Iris pigment epithelial cell (primary cell): Measurements from ENCODE around the gene MCUB.
A peak's percentile ranks its signal among the peaks of the same experiment; 100 is the strongest.
"Not testable (repeated sequence)": the region's sequence is repeated elsewhere in the genome, so short reads cannot be mapped to it uniquely, and the experiment has no call there.

Source experiments
- DNase-seq: peaks from one replicate; pipeline ENCODE4 v3.0.0-alpha.2; 2011; ENCODE audit warnings: low read depth

The MCUB gene

DNA sequence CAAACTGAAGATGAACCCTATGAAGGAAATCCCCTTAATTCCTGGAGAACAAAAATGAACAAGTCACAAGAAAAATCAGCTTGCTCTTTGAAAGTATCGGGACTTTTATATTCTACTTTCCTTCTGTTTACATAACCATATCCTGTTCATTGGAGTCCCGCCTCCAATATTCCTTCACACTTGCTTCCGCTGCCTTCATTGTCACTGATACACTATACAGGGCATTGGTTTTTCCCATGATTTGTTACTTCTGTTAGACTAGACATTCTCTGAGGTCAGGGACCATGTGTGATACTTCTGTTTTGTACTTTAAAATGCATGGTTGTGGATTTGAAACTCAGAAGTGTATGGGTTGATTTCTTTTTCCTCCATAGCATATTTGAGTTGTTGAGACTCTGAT, 18.8 kb downstream of the MCUB start:
- no peak for DNase-seq

- not testable (repeated sequence) for DNase-seq
Observed at GRCh38 chr4:109579997-109580396, 20.0 kb downstream of the MCUB start.

DNA sequence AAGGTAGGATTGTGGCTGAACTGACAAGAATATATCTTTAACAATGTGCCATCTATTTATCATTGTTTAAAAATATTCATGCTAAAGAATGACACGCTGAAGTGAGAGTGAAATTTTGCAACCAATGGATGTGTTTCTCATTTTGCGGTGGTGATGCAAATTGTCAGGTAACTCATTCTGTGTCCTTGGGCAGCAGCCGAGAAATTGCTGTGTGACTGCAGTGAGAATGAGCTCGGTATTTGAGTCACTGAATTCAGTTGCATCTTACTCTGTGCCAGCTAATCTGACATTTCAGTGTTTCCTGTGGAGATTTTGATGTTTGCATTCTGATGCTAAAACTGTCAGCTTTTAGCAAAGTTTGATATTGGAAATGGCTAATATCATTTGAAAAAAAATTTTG, 28.1 kb downstream of the MCUB start:
- DNase-seq = peak; percentile 14

- DNase-seq = no peak
Observed at GRCh38 chr4:109589119-109589518, 29.1 kb downstream of the MCUB start.

- DNase-seq = no peak
Observed at GRCh38 chr4:109589605-109590004, 29.6 kb downstream of the MCUB start.

- DNase-seq = no peak
Observed at GRCh38 chr4:109590905-109591304, 30.9 kb downstream of the MCUB start.

DNA sequence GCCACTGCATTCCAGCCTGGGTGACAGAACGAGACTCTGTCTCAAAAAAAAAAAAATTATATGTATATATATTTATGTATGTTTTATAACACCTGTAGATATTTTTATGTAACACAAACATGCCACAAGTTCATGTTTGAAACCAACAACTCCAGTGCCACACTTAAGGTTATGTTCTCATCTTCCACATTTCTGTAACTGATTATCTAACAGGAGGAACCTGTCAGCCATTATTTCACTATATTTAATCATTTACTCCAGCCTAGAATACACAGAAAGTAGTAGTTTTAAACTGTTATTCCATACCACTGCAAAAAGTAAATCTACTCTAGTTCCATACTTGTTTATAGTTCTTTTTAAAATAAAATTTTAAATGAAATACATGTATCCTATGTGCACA, 32.3 kb downstream of the MCUB start:
- no peak for DNase-seq

GRCh38 chr4:109595123-109595522, 35.1 kb downstream of the MCUB start:
- not testable (repeated sequence) for DNase-seq

DNA sequence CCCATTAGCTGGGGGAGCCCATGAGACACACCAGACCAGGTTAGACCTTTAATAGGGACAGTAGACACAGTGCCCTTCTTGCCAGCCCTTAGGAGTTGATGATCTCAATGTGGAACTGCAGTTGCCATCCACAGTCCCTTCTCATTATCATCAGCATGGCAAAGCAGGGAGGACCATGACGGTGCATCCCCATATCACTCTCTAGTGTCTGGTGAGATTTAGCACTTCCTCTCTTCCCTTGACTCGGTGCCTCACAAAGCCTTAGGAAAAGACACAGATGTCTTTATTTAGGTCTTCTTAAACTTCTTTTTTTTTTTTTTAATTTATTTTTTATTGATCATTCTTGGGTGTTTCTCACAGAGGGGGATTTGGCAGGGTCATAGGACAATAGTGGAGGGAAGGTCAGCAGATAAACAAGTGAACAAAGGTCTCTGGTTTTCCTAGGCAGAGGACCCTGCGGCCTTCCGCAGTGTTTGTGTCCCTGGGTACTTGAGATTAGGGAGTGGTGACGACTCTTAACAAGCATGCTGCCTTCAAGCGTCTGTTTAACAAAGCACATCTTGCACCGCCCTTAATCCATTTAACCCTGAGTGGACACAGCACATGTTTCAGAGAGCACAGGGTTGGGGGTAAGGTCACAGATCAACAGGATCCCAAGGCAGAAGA, 36.5 kb downstream of the MCUB start:
- not testable (repeated sequence) for DNase-seq

GRCh38 chr4:109599046-109599652, 39.1 kb downstream of the MCUB start:
- DNase-seq = no peak

DNA sequence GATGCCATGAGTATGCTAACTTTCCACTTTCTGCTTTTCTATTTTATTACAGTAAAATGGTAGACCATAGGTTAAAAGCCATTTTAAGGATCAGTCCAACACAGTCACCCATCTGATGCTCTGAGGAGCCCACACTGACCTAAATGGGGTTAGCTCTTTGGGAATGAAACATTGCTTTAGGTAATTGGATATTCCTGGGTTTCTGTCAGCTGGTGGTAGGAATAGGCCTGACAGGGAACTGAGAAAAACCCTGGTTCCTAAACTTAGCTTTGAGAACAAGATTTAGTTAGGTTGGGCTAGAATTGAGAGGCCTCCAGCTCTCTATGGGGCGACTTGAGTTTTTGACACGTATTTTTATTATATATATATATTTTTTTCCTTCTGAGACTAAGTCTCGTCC, 40.4 kb downstream of the MCUB start:
- DNase-seq = no peak

- no peak for DNase-seq
Observed at GRCh38 chr4:109601336-109601735, 41.3 kb downstream of the MCUB start.

GRCh38 chr4:109607976-109608375, 47.9 kb downstream of the MCUB start:
- no peak for DNase-seq

- peak; percentile 38 for DNase-seq
Observed at GRCh38 chr4:109608879-109609278, 48.8 kb downstream of the MCUB start.

DNA sequence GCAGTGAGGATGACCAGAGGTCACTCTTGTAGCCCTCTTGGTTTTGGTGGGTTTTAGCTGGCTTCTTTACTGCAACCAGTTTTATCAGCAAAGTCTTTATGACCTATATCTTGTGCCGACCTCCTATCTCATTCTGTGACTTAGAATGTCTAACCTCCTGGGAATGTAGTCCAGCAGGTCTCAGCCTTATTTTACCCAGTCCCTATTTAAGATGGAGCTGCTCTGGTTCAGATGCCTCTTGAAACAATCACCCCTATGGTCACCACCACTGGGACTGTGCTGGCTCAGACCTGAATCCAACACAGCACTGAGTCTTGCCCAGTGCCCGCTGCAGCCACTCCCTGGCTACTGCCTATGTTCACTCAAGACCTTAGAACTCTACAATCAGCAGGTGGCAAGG, 49.4 kb downstream of the MCUB start:
- DNase-seq = no peak

DNA sequence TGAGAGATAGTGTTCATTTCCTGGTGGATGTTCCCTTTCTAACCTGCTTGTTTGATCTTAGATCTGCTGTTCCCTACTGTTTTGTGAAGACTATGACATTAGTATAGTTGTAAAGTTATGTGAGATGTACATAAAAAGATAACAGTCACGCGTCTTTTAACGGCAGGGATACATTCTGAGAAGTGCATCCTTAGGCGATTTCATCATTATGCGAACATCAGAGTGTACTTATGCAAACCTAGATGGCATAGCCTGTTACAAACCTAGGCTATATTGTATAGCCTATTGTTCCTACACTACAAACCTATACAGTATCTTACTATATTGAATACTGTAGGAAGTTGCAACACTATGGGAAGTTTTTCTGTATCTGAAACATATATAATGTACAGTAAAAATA, 50.4 kb downstream of the MCUB start:
- DNase-seq = no peak

GRCh38 chr4:109611045-109611646, 51.1 kb downstream of the MCUB start:
- DNase-seq = peak; percentile 67

GRCh38 chr4:109614015-109614414, 54.0 kb downstream of the MCUB start:
- DNase-seq = no peak

DNA sequence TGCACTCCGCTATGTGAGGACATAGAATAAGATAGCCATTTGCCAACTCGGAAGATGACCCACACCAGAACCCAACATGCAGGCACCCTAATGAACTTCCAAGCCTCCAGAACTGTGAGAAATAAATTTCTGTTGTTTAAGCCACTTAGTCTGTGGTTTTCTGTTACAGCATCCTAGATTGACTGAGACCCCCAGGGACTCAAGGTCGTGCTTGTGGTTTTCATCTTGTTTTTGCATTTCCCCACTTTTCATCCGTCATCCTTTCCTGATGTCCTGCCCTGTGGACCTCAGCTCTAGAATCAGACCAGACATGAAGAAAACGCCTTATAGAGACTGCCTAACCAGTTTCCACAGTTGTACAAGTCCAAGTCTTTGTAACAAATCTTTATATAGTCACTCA, 54.4 kb downstream of the MCUB start:
- DNase-seq = peak; percentile 18

DNA sequence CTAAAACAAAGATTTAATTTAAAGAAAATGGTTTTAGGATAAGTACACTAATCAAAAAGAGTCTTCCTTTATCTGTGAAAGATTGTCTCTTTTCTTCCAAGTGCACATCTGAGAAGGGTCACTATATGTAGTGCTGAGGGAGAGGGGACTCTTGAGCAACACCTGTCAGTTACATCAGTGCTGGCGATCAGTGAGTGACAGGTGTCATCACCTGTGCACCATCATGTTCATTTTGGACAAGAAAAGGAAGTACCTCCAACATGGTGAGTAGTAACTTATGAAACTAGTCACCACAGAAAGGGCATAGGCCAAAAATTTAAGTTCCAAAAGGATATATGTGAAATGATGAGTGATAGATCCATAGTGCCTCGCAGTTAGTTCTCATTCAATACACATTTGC, 55.7 kb downstream of the MCUB start:
- no peak for DNase-seq

DNA sequence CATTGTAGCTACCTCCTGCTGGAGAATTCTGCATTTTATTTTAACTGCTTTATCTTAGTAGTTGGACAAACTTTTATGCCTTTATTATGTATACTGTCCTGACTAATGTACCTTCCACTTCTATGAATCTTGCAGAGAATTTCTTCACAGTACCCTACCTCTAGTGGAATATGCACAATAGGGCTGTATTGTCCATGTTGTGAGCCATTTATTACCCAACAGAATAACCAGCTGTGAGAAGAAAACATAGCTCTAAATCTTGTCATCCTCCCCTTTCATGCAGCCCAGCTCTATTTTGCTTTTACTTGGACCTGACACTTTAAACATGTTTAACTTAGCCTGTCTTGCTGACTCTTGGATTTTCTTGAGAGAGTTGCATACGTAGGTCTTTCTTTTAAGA, 56.2 kb downstream of the MCUB start:
- DNase-seq = no peak

- DNase-seq = no peak
Observed at GRCh38 chr4:109622626-109623025, 62.6 kb downstream of the MCUB start.

- no peak for DNase-seq
Observed at GRCh38 chr4:109624536-109624935, 64.5 kb downstream of the MCUB start.

DNA sequence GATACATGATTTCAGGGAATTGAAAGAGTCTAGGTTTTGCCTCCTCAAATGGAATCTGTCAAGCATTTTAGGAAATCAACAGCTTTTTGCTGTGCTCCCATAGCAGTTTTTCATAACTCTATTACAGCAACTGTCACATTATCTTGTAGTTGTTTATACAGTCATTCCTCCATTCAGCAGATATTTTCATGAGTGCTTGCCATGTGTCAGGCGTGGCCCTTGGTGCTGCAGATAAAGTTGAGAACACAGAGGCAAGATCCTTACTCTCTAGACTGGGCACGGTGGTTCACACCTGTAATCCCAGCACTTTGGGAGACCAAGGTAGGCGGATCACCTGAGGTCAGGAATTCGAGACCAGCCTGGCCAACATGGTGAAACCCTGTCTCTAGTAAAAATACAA, 67.3 kb downstream of the MCUB start:
- no peak for DNase-seq
